ENCODE results near the gene SLC22A12.
A peak's percentile ranks its signal among the peaks of the same experiment; 100 is the strongest.

Gene SLC22A12

DNA sequence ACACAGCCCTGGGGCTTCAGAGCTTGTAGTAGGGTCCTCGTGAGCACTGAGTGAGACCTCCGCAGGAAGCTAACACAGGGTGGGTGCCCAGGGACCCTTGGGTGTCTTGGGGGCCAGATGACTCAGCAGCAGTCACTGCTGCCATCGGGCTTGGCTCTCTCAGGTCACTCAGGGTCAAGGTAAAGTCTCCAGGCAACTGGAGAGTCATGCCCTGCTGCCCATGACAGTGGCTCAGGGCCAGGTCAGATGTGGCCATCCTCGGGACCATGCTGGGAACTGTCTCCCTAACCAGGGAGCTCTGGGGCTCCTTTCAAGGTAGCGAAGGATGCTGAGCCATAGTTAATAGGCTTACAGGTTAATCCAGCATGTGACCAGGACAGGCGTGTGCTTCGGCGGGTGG, 44.4 kb upstream of the SLC22A12 start:
- POLR2A ChIA-PET: no interaction called here
- DNase-seq (ENCODE audit: extremely low spot score): no peak
- TF ChIP-seq CTCF (IDR thresholded peaks at IDR 0.05; ENCODE audit: control extremely low read depth, extremely low read depth, low read depth, missing control alignments): no peak
- CTCF ChIA-PET: interaction anchor here (1.1 kb wide), 1 partner anchor 19 kb away, joined by 3 read pairs; no protein-coding TSS in a partner anchor

GRCh38 chr11:64549969-64550368, 41.1 kb upstream of the SLC22A12 start:
- CTCF ChIA-PET: interaction anchor here (1.2 kb wide), 1 partner anchor 101 kb away, joined by 6 read pairs; no protein-coding TSS in a partner anchor
- POLR2A ChIA-PET: interaction anchor here (0.5 kb wide), 1 partner anchor 304 kb away, joined by 3 read pairs; no protein-coding TSS in a partner anchor
- DNase-seq (ENCODE audit: extremely low spot score): no peak
- no peak for TF ChIP-seq CTCF (IDR thresholded peaks at IDR 0.05; ENCODE audit: control extremely low read depth, extremely low read depth, low read depth, missing control alignments)

GRCh38 chr11:64553554-64554201, 37.3 kb upstream of the SLC22A12 start:
- DNase-seq (ENCODE audit: extremely low spot score): peak; percentile 71
- ChIA-PET CTCF (interaction anchor here (0.8 to 1.2 kb wide), 5 partner anchors 11 to 105 kb away, joined by 3 to 5 read pairs (median 4); no protein-coding TSS in a partner anchor), POLR2A (no interaction called here)
- peak; percentile 91 for TF ChIP-seq CTCF (IDR thresholded peaks at IDR 0.05; ENCODE audit: control extremely low read depth, extremely low read depth, low read depth, missing control alignments)

DNA sequence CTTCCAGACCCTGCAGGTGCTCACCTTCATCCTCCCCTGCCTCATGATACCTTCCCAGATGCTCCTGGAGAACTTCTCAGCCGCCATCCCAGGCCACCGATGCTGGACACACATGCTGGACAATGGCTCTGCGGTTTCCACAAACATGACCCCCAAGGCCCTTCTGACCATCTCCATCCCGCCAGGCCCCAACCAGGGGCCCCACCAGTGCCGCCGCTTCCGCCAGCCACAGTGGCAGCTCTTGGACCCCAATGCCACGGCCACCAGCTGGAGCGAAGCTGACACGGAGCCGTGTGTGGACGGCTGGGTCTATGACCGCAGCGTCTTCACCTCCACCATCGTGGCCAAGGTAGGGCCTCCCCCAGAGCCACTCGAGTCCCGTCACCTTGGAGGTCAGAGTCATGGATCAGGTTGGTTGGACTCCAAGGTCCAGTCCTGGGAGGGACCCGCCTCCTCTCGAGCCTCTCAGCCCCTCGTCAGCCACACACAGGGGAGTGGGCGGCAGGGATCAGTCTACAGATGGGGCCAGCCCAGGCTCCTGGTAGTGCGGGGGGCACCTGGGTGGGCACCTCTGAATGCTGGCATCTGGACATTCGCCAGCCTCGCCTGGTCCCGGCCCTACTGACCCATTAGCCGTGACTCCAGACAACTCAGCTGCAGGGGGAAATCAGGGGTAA, 34.8 kb upstream of the SLC22A12 start:
- DNase-seq (ENCODE audit: extremely low spot score): no peak
- no peak for TF ChIP-seq CTCF (IDR thresholded peaks at IDR 0.05; ENCODE audit: control extremely low read depth, extremely low read depth, low read depth, missing control alignments)
- CTCF ChIA-PET: no interaction called here
- POLR2A ChIA-PET: no interaction called here

GRCh38 chr11:64556721-64557250, 34.2 kb upstream of the SLC22A12 start:
- DNase-seq (ENCODE audit: extremely low spot score): no peak
- TF ChIP-seq CTCF (IDR thresholded peaks at IDR 0.05; ENCODE audit: control extremely low read depth, extremely low read depth, low read depth, missing control alignments): no peak
- ChIA-PET POLR2A (no interaction called here), CTCF (no interaction called here)

DNA sequence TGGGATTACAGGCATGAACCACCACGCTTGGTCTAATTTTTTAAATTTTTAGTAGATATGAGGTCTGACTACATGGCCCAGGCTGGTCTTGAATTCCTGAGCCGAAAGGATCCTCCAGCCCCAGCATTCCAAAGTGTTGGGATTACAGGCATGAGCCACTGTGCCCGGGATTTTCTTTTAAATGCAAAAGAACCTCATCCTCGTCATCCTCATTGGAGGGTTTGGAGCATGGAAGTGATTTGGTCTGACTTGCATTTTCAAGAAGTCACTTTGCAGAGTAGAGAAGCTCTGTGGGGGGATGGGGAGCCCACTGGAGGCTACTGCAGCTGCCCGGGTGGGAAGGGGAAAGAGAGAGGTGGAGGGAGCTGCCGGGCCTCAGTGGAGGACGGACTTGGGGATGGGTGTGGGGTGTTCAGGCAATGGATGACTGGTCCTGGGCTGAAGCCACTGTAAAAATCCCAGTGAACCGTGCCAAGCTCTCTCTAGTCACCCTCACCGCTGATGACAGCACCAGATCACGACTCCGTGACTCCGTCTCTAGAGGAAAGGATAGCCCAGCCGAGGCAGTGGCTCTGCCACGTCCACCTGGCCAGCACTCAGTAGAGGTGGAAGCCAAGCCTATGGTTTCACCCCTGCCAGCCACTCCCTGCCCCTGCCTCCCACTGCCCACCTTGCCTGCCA, 32.8 kb upstream of the SLC22A12 start:
- no peak for TF ChIP-seq CTCF (IDR thresholded peaks at IDR 0.05; ENCODE audit: control extremely low read depth, extremely low read depth, low read depth, missing control alignments)
- CTCF ChIA-PET: interaction anchor here (0.9 to 1.4 kb wide), 2 partner anchors 91 to 109 kb away, joined by 3 to 5 read pairs; no protein-coding TSS in a partner anchor
- no peak for DNase-seq (ENCODE audit: extremely low spot score)
- POLR2A ChIA-PET: no interaction called here
